Pancreas (tissue), 10 donors: ENCODE data around the gene SYNDIG1. TPM values are rescaled to one million over a fixed set of nuclear protein-coding genes. Genes with fewer than 3 reads are reported as not detected.

Experiments used
- ATAC-seq, 4 donors: fragments of 200-7000 bp; cut with Tn5 transposase; one replicate each; pipeline versions ENCODE4 v1.8.0 to v1.9.1; 2020; ENCODE audit warnings: mild to moderate bottlenecking in 4 of 4, moderate library complexity in 4 of 4
- DNase-seq, 6 donors: peaks; one replicate each; pipeline ENCODE4 v3.0.0-alpha.2; 2020
- FAIRE-seq: peaks from 2 replicates; lab custom pipeline; 2012; peaks lifted over from hg19 to GRCh38; lab: Jason Lieb, UNC
- H3K27ac ChIP-seq, 4 donors: fragments of 200-600 bp; sonication (generic); 1 replicate in 3 of 4; 2 replicates in 1 of 4; pipeline versions ENCODE4 v1.5.0 to v1.8.0; 2020
- H3K27me3 ChIP-seq, 4 donors: fragments of 200-600 bp; one replicate each; pipeline ENCODE4 v1.8.0; 2021
- H3K36me3 ChIP-seq, 3 donors: fragments of 200-600 bp; sonication (generic) in 1 of 3; one replicate each; pipeline versions ENCODE4 v1.5.0 to v1.8.0; 2020 to 2021
- H3K4me1 ChIP-seq, 3 donors: fragments of 200-600 bp; one replicate each; pipeline ENCODE4 v1.8.0; 2021
- H3K4me3 ChIP-seq, 4 donors: fragments of 200-600 bp; sonication (generic) in 2 of 4; one replicate each; pipeline versions ENCODE4 v1.5.0 to v1.8.0; 2020 to 2021
- H3K9me3 ChIP-seq, 4 donors: fragments of 200-600 bp; one replicate each; pipeline ENCODE4 v1.8.0; 2021
- WGBS, 2 donors: extraction: QIAGEN DNeasy Blood & Tissue Kit; methylation state at CpG; one replicate each; pipeline ENCODE4 v1.1.7; 2013; 5-methylcytosine and 5-hydroxymethylcytosine counted together
- intact Hi-C, 3 donors: fragments of 100-400 bp; cut with DNase I; formaldehyde crosslinking; loops; one replicate each; pipeline versions ENCODE4 v1.11.1 to v1.14.2; 2022
- polyA plus RNA-seq, 2 donors: library from polyadenylated mRNA; stranded (reverse); fragments of 200-250 nt; gene quantifications; one replicate each; pipeline ENCODE4 v1.2.3, GENCODE V29; 2013
- total RNA-seq, 6 donors: library from RNA; stranded (reverse); fragmentation: NEBNext Ultra II Directional in 4 of 6; extraction: Animal tissue kit (Norgen Biotek cat#: 25700) in 4 of 6; gene quantifications; one replicate each; pipeline versions ENCODE4 v1.2.1 to v1.2.4, GENCODE V29; 2021 to 2023
- TF ChIP-seq, protein P1 (sequence below), 4 donors: fragments of 200-600 bp; sonication (generic) in 3 of 4; IDR thresholded peaks; one replicate each; pipeline versions ENCODE4 v1.5.0 to v1.8.0; 2021; ENCODE audit warnings: antibody characterized with exemption in 4 of 4
- donor health status: healthy with polysubstance abuse.
- donor health status: DM: no; HTN: no; CAD: no; lungs with moderate emphysema.
- donor health status: DM: no; HTN: no; CAD: no.
- donor health status: control.
- donor health status: control.
- donor health status: Bipolar disorder and iron deficiency.
- donor health status: DM: yes; HTN: yes; CAD: no.
- donor health status: DM: no; HTN: no; CAD: no.
- donor health status: DM: no; HTN: no; CAD: no.
- donor health status: DM: yes; HTN: yes; CAD: no.

Gene SYNDIG1
- total and polyA plus RNA-seq, 8 donors = 0.04 to 0.46 (median 0.23) TPM; not detected in 1

DNA sequence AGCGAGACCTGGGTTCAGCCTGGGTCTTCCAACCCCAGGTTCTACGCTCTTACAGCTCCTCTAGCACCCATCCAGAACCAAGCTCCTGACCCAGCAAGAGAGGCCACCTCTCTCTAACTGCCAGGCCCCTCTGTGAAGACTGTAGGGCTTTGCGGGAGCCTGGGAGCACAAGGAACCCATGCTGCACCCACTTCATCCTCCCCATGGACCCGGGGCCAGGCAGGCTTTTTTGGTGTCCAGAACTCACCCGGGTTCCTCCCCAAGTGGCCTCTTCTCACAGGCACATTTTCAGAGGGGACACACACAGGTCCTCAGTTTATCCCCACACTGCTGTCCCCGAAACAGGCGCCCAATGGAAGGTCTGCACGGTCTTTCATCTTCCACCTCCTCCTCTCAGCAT is 145.9 kb downstream of the SYNDIG1 start:
- no peak for DNase-seq
- H3K36me3 ChIP-seq = no peaks in the 10 kb centered on the region
- H3K27me3 ChIP-seq = no peaks in the 10 kb centered on the region
- no peak for FAIRE-seq
- intact Hi-C loops = no loop called here
- TF ChIP-seq, protein P1, sequence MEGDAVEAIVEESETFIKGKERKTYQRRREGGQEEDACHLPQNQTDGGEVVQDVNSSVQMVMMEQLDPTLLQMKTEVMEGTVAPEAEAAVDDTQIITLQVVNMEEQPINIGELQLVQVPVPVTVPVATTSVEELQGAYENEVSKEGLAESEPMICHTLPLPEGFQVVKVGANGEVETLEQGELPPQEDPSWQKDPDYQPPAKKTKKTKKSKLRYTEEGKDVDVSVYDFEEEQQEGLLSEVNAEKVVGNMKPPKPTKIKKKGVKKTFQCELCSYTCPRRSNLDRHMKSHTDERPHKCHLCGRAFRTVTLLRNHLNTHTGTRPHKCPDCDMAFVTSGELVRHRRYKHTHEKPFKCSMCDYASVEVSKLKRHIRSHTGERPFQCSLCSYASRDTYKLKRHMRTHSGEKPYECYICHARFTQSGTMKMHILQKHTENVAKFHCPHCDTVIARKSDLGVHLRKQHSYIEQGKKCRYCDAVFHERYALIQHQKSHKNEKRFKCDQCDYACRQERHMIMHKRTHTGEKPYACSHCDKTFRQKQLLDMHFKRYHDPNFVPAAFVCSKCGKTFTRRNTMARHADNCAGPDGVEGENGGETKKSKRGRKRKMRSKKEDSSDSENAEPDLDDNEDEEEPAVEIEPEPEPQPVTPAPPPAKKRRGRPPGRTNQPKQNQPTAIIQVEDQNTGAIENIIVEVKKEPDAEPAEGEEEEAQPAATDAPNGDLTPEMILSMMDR (IDR thresholded peaks at IDR 0.05) = no peak
- H3K4me3 ChIP-seq = no peak overlapping the region
- WGBS, 2 donors = 79 to 82% methylated on average over 8 of the region's 8 CpGs
- H3K9me3 ChIP-seq = no peaks in the 10 kb centered on the region
- H3K27ac ChIP-seq = no peak overlapping the region
- ATAC-seq = no peak
- no peaks in the 10 kb centered on the region for H3K4me1 ChIP-seq

DNA sequence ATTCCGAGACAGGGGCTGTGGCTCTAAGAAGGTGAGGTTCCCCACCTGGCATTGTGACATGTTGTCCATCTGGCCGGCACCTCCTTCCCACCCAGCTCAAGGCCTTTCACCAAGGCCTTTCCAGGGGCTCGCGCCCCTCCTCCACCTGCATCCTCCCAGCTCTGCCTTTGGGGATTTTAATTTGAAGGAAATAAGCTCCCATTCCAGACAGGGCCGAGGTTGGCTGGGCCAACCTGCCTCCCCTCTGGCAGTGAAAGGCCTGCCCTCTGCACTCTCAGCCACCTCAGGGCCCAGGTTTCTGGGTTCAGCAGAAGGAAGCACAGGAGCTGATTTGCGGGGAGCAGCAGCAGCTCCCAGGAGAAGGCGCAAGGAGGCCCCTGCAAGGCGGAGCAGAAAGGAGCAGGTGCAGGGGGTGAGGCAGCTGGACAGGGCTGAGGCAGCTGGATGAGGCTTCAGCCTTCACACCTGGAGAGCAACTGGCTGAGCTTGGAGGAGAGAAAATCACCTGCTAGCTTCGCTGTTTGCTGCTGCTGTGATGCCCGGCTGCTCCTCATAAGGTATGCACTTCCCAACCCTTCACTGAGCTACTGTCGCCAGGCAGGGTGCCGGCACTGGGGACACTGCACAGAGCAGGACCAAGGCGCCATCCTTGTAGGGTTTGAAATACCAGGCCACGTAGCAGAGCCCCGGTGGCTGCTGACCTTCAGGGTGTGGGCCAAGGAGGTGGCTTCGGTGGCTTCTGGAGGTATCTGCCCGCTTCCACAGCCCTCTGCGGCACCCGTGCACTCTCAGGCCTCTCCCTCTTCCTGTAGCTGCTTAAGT is 147.0 kb downstream of the SYNDIG1 start:
- TF ChIP-seq, protein P1 (IDR thresholded peaks at IDR 0.05) = no peak
- FAIRE-seq = no peak
- no peaks in the 10 kb centered on the region for H3K9me3 ChIP-seq
- H3K4me3 ChIP-seq = no peak overlapping the region
- DNase-seq = no peak
- H3K4me1 ChIP-seq = no peaks in the 10 kb centered on the region
- no peaks in the 10 kb centered on the region for H3K36me3 ChIP-seq
- ATAC-seq = no peak
- H3K27me3 ChIP-seq = no peaks in the 10 kb centered on the region
- intact Hi-C loops = no loop called here
- 77 to 83% methylated on average over 19 of the region's 19 CpGs for WGBS, 2 donors
- H3K27ac ChIP-seq = no peak overlapping the region

DNA sequence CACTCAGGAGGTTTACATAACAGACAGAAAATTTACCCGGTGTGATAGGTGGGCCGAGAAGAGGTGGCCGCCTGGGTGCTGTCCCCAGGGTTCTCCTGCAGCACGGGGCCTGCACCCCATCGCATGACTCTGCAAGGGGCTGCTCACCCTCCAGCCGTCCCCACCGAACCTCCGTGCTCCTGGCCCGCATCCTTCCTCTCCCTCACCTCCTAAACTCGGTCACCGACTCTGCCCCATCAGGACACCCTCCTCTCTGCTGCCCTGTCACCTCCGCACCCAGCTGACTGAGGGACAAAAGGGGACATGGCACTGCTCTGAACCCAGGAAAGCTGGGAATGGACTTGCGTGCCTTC is 147.6 kb downstream of the SYNDIG1 start:
- intact Hi-C loops = no loop called here
- 67 to 81% methylated on average over 13 of the region's 13 CpGs for WGBS, 2 donors
- TF ChIP-seq, protein P1 (IDR thresholded peaks at IDR 0.05) = no peak
- no peaks in the 10 kb centered on the region for H3K27me3 ChIP-seq
- no peak for FAIRE-seq
- DNase-seq = no peak
- H3K27ac ChIP-seq = no peak overlapping the region
- no peak overlapping the region for H3K4me3 ChIP-seq
- no peaks in the 10 kb centered on the region for H3K9me3 ChIP-seq
- no peaks in the 10 kb centered on the region for H3K4me1 ChIP-seq
- ATAC-seq = no peak
- H3K36me3 ChIP-seq = no peaks in the 10 kb centered on the region

DNA sequence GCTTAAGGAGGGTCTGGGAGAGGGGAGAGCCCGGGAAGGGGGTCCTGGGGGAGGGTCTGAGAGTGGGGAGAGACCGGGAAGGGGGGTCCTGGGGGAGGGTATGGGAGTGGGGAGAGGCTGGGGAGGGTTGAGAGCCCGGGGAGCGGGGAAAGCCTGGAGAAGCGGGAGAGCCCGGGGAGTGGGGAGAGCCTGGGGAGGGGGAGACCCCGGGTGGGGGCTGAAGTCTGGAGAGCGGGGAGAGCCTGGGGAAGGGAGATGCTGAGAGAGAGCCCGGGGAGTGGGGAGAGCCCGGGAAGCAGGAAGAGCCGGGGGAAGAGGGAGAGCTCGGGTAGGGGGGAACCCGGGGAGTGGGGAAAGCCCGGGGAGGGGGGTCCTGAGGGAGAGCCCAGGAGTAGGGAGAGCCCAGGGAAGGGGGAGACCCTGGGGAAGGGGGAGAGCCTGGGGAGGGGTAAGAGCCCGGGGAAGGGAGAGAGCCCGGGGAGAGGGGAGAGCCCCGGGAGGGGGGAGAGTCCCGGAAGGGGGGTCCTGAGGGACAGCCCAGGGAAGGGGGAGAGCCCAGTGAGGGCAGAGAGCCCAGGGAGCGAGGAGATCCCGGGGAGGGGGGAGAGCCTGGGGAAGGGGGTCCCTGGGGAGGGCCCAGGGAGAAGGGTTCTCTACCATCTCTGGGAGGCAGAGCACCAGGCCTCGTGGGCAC is 148.5 kb downstream of the SYNDIG1 start:
- ATAC-seq (no peak), DNase-seq (no peak), FAIRE-seq (no peak)
- Histone ChIP-seq H3K27ac (no peak overlapping the region), H3K9me3 (no peaks in the 10 kb centered on the region), H3K4me3 (no peak overlapping the region), H3K36me3 (no peaks in the 10 kb centered on the region), H3K27me3 (no peaks in the 10 kb centered on the region), H3K4me1 (no peaks in the 10 kb centered on the region)
- intact Hi-C loops = no loop called here
- WGBS, 2 donors = 60 to 65% methylated on average over 21 of the region's 21 CpGs
- TF ChIP-seq, protein P1 (IDR thresholded peaks at IDR 0.05) = no peak

DNA sequence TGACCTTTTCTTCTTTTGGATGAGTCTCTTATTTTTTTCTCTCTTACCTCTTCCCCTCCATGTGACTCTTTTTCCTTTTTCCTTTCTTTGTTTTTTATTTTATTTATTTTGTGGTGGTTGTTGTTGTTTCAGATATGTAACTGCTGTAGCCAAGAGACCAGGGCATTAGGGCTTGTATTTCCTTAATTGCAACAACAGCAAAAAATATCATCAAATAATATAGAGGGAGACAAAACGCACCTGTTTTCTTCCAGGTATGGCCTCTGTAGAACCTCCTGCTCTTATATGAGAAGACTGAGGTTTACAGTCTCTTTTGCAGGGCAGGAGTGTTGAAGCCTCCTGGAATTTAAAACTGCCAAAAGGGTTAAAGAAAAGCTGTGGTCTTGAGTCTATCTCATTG is 149.3 kb downstream of the SYNDIG1 start:
- Histone ChIP-seq H3K4me3 (no peak overlapping the region), H3K36me3 (no peaks in the 10 kb centered on the region), H3K27me3 (no peaks in the 10 kb centered on the region), H3K9me3 (no peaks in the 10 kb centered on the region), H3K4me1 (no peaks in the 10 kb centered on the region), H3K27ac (no peak overlapping the region)
- 47 to 62% methylated on average over 1 of the region's 1 CpG for WGBS, 2 donors
- DNase-seq (no peak), FAIRE-seq (no peak), ATAC-seq (no peak)
- intact Hi-C loops = no loop called here
- TF ChIP-seq, protein P1 (IDR thresholded peaks at IDR 0.05) = no peak
